HEK293 (cell line): Measurements from ENCODE around the gene F3.

Experiments
- CTCF ChIA-PET: fragments of 350-600 bp; formaldehyde crosslinking; extraction: SDS; loops from one replicate; lab custom pipeline; 2021; ENCODE audit warnings: antibody characterized with exemption; lab: Yijun Ruan, JAX
- POLR2A ChIA-PET: fragments of 300-600 bp; formaldehyde crosslinking; extraction: SDS; loops from one replicate; lab custom pipeline; 2020; ENCODE audit warnings: antibody characterized with exemption, inconsistent platforms; lab: Yijun Ruan, JAX
- H3K27ac ChIP-seq: fragments of 200-500 bp; sonication (Bioruptor generic); 2 replicates; pipeline ENCODE4 v1.5.1; 2014; ENCODE audit warnings: low read depth, low read length, control low read depth, inconsistent platforms; ENCODE audit errors: extremely low read depth
- H3K36me3 ChIP-seq, 2 experiments: fragments of 200-500 bp in 1 of 2; sonication (Bioruptor generic) in 1 of 2; 1 replicate in 1 of 2; 2 replicates in 1 of 2; pipeline ENCODE4 v1.5.1; 2014 to 2017; ENCODE audit warnings: inconsistent platforms in 2 of 2, low read length in 2 of 2; ENCODE audit not compliant: control insufficient read depth in 2 of 2, insufficient read depth in 1 of 2
- H3K4me1 ChIP-seq: fragments of 200-500 bp; sonication (Bioruptor generic); 2 replicates; pipeline ENCODE4 v1.5.1; 2014; ENCODE audit warnings: mild to moderate bottlenecking, low read length, inconsistent platforms; ENCODE audit not compliant: control insufficient read depth, insufficient read depth
- H3K4me3 ChIP-seq: 2 replicates; pipeline ENCODE4 v1.5.1; 2011; ENCODE audit warnings: low read depth, mild to moderate bottlenecking, control low read depth, low read length, moderate library complexity
- H3K9me3 ChIP-seq: fragments of 200-500 bp; sonication (Bioruptor generic); 2 replicates; pipeline ENCODE4 v1.5.1; 2014; ENCODE audit warnings: low read depth, low read length, inconsistent platforms; ENCODE audit not compliant: control insufficient read depth, insufficient read depth
- KLF1 ChIP-seq: fragments of 450-650 bp; formaldehyde crosslinking; IDR thresholded peaks from 2 replicates; pipeline ENCODE4 v1.5.1; 2016; ENCODE audit warnings: missing biosample characterization, missing genetic modification characterization
- KLF8 ChIP-seq: fragments of 450-650 bp; formaldehyde crosslinking; IDR thresholded peaks from 2 replicates; pipeline ENCODE4 v1.5.1; 2016; ENCODE audit warnings: missing biosample characterization, missing genetic modification characterization
- OSR2 ChIP-seq: fragments of 450-650 bp; formaldehyde crosslinking; IDR thresholded peaks from 2 replicates; pipeline ENCODE4 v1.5.1; 2016; ENCODE audit warnings: missing biosample characterization, missing genetic modification characterization
- PRDM10 ChIP-seq: fragments of 450-650 bp; formaldehyde crosslinking; IDR thresholded peaks from 2 replicates; pipeline ENCODE4 v1.5.1; 2016; ENCODE audit warnings: missing biosample characterization, missing genetic modification characterization
- SALL2 ChIP-seq: fragments of 450-650 bp; formaldehyde crosslinking; IDR thresholded peaks from 2 replicates; pipeline ENCODE4 v1.5.0; 2017; ENCODE audit warnings: missing biosample characterization, mild to moderate bottlenecking, missing genetic modification characterization, borderline replicate concordance
- TRIM28 ChIP-seq: IDR thresholded peaks from 2 replicates; pipeline ENCODE4 v1.6.1; 2011; ENCODE audit warnings: low read length, control low read depth, borderline replicate concordance
- ZBTB21 ChIP-seq: fragments of 450-650 bp; formaldehyde crosslinking; IDR thresholded peaks from 2 replicates; pipeline ENCODE4 v1.5.1; 2017; ENCODE audit warnings: missing biosample characterization, missing genetic modification characterization
- ZNF146 ChIP-seq: fragments of 450-650 bp; formaldehyde crosslinking; IDR thresholded peaks from 2 replicates; pipeline ENCODE4 v1.5.1; 2016; ENCODE audit warnings: missing biosample characterization, missing genetic modification characterization
- ZNF155 ChIP-seq: fragments of 450-650 bp; formaldehyde crosslinking; IDR thresholded peaks from 2 replicates; pipeline ENCODE4 v1.5.1; 2016; ENCODE audit warnings: missing biosample characterization, missing genetic modification characterization
- ZNF157 ChIP-seq: fragments of 450-650 bp; formaldehyde crosslinking; IDR thresholded peaks from 2 replicates; pipeline ENCODE4 v1.5.1; 2016; ENCODE audit warnings: missing biosample characterization, missing genetic modification characterization
- ZNF214 ChIP-seq: fragments of 450-650 bp; formaldehyde crosslinking; IDR thresholded peaks from 2 replicates; pipeline ENCODE4 v1.5.1; 2017; ENCODE audit warnings: missing biosample characterization, mild to moderate bottlenecking, missing genetic modification characterization, borderline replicate concordance
- ZNF292 ChIP-seq: fragments of 450-650 bp; formaldehyde crosslinking; IDR thresholded peaks from 2 replicates; pipeline ENCODE4 v1.5.1; 2016; ENCODE audit warnings: low read depth, missing biosample characterization, missing genetic modification characterization, borderline replicate concordance
- ZNF362 ChIP-seq: fragments of 450-650 bp; formaldehyde crosslinking; IDR thresholded peaks from 2 replicates; pipeline ENCODE4 v1.5.1; 2016; ENCODE audit warnings: missing biosample characterization, missing genetic modification characterization
- ZNF394 ChIP-seq: fragments of 450-650 bp; formaldehyde crosslinking; IDR thresholded peaks from 2 replicates; pipeline ENCODE4 v1.5.1; 2016; ENCODE audit warnings: missing biosample characterization, missing genetic modification characterization, mild to moderate bottlenecking, moderate library complexity, borderline replicate concordance
- ZNF416 ChIP-seq: fragments of 450-650 bp; formaldehyde crosslinking; IDR thresholded peaks from 2 replicates; pipeline ENCODE4 v1.5.1; 2016; ENCODE audit warnings: missing biosample characterization, missing genetic modification characterization
- ZNF433 ChIP-seq: fragments of 450-650 bp; formaldehyde crosslinking; IDR thresholded peaks from 2 replicates; pipeline ENCODE4 v1.5.1; 2016; ENCODE audit warnings: missing biosample characterization, missing genetic modification characterization, low read depth
- ZNF529 ChIP-seq: fragments of 450-650 bp; formaldehyde crosslinking; IDR thresholded peaks from 2 replicates; pipeline ENCODE4 v1.5.1; 2017; ENCODE audit warnings: missing genetic modification characterization, missing biosample characterization; ENCODE audit not compliant: insufficient replicate concordance
- ZNF610 ChIP-seq: fragments of 450-650 bp; formaldehyde crosslinking; IDR thresholded peaks from 2 replicates; pipeline ENCODE4 v1.5.1; 2016; ENCODE audit warnings: missing biosample characterization, missing genetic modification characterization, borderline replicate concordance

The F3 gene

GRCh38 chr1:94496076-94496755 is 45.3 kb downstream of the F3 start:
- ChIA-PET CTCF (interaction anchor here (0.7 kb wide), 1 partner anchor 19 kb away, joined by 3 read pairs; no protein-coding TSS in a partner anchor), POLR2A (interaction anchor here (0.6 to 0.7 kb wide), 2 partner anchors 9 to 32 kb away, joined by 3 to 4 read pairs; no protein-coding TSS in a partner anchor)
- Histone ChIP-seq H3K9me3 (no peaks in the 10 kb centered on the region), H3K27ac (no peak overlapping the region), H3K4me1 (no peaks in the 10 kb centered on the region), H3K36me3 (peaks cover 34 to 41% of the 10 kb centered on the region in 2 experiments), H3K4me3 (no peak overlapping the region)
- TF ChIP-seq PRDM10 (tag by site-specific recombination) = no peak
- 0 out of 2 replicates have a peak, but pooled peaks have one; percentile 27 for TF ChIP-seq ZNF362 (tag by site-specific recombination)

- Histone ChIP-seq H3K4me3 (no peak overlapping the region), H3K27ac (no peak overlapping the region), H3K4me1 (no peaks in the 10 kb centered on the region), H3K9me3 (no peaks in the 10 kb centered on the region), H3K36me3 (peaks cover 15 to 41% of the 10 kb centered on the region in 2 experiments; a peak in 2 of 3 replicates)
- POLR2A ChIA-PET = no interaction called here
- CTCF ChIA-PET = interaction anchor here (0.8 to 1.2 kb wide), 2 partner anchors 23 to 315 kb away, joined by 3 read pairs; no protein-coding TSS in a partner anchor
- no peak for TF ChIP-seq ZNF416 (tag by site-specific recombination)
- TF ChIP-seq ZNF157 (tag by site-specific recombination) = no peak
- TF ChIP-seq ZNF394 = no peak
- TF ChIP-seq TRIM28 = no peak
- no peak for TF ChIP-seq SALL2
- no peak for TF ChIP-seq ZNF433
- no peak for TF ChIP-seq ZNF529 (tag by site-specific recombination)
- no peak for TF ChIP-seq ZBTB21 (tag by site-specific recombination)
- no peak for TF ChIP-seq KLF1 (tag by site-specific recombination)
- TF ChIP-seq ZNF155 = no peak
- no peak for TF ChIP-seq ZNF292 (tag by site-specific recombination)
- TF ChIP-seq ZNF146 (tag by site-specific recombination) = no peak
Observed at GRCh38 chr1:94490556-94490955, 51.0 kb downstream of the F3 start.

- Histone ChIP-seq H3K27ac (no peak overlapping the region), H3K9me3 (no peaks in the 10 kb centered on the region), H3K36me3 (peaks cover 10 to 45% of the 10 kb centered on the region in 2 experiments; a peak in 2 of 3 replicates), H3K4me3 (no peak overlapping the region), H3K4me1 (no peaks in the 10 kb centered on the region)
- ChIA-PET CTCF (interaction anchor here (0.7 to 0.9 kb wide), 3 partner anchors 9 to 319 kb away, joined by 3 to 4 read pairs (median 4); no protein-coding TSS in a partner anchor), POLR2A (interaction anchor here (1.0 kb wide), 1 partner anchor 10 kb away, joined by 4 read pairs; no protein-coding TSS in a partner anchor)
- TF ChIP-seq ZNF610 (tag by site-specific recombination) = no peak
- TF ChIP-seq OSR2 (tag by site-specific recombination) = no peak
- no peak for TF ChIP-seq KLF8
- TF ChIP-seq ZNF214 (tag by site-specific recombination) = no peak
Observed at GRCh38 chr1:94486990-94487389, 54.6 kb downstream of the F3 start.
